CD4-positive, alpha-beta T cell treated with Interleukin-4 for 1 hour (primary cell): ENCODE data around the gene XRCC4.

Experiments used
- DNase-seq, 2 donors: peaks; one replicate each; pipeline ENCODE4 v3.0.0-alpha.2; 2020 to 2022

The XRCC4 gene

DNA sequence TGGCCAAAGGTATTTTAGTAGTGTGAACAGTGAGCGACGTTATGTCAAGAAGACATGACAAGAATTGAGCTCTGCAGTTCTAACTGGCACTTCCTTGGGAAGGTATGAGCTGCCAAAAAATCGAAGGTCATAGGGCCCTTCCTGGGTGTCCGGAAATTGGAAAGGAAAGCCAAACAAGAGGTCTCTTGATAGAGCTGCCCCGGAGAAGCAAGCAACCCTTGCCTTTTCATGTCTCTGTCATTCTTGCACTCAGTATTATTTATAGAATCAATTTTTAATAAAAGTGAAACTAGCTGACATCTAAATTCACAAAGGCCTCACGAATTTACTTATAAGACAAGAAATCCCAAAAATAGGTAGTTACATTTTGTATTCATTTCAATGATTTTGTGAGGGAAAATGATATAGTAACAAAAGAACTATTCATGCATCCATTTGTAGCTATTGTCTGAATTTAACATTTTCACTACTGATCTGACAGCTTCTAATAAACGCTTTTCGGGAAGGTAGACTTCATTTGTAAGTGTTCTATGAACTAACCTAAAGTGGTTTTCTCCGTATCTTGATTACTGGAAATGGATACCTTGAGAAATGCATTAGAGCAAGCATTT is 280.4 kb downstream of the XRCC4 start:
- DNase-seq, result no peak

- no peak for DNase-seq
Observed at GRCh38 chr5:83360573-83360972, 283.2 kb downstream of the XRCC4 start.

GRCh38 chr5:83362526-83362925 is 285.2 kb downstream of the XRCC4 start:
- DNase-seq, result no peak

DNA sequence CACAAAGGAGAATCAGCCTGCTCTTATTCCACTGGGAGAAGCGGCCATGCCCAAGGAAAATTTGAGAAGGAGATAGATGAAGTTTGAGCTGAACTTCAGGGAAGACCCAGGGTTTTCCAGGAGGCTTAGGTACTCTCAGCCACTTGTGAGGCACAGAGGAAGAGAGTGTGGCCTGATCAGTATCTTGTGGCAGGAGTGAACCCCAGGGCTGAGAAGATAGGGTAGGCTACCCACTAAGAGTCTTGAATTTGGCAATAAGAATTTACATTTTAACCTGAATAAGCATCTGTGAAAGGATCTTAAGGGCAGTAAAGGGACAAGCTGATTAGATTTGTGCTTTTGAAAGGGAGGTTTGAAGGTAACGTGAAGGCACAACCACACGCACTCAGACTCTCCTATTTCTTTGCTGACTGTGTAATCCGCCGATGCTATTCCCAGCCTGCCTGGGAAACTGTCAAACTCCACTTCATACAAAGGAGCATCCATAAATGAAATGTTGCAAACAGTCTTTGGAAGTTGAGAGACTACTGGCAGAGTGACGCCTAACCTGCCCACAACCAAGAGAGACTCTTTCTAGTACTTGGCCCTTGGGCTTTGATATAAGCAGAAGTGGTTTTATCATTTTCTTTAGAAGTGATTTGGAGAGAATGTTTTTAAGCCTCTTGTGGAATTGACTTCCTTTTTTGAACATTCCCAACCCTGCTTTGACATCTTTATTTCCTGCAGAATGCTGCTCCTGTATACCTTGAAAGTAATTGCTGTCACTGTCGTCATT is 286.0 kb downstream of the XRCC4 start:
- DNase-seq, result no peak

DNA sequence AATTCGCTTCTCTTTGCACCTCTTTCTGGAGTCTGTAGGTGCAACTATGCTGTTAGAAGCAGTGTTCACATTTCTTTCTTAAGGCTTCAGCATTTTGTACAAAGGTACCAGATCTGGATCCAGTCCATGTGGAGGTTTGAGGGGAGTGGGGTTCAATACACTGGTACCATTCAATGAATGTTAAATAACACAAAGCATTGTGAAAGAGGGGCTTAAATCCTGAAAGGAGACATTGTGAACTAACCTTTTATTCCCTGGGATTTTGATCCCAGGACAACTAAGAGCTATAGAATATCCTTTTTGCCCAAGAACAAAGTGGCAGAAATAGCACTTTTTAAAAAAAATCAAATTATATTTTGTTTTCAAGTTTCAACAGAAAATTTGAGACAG is 286.5 kb downstream of the XRCC4 start:
- DNase-seq, result no peak

DNA sequence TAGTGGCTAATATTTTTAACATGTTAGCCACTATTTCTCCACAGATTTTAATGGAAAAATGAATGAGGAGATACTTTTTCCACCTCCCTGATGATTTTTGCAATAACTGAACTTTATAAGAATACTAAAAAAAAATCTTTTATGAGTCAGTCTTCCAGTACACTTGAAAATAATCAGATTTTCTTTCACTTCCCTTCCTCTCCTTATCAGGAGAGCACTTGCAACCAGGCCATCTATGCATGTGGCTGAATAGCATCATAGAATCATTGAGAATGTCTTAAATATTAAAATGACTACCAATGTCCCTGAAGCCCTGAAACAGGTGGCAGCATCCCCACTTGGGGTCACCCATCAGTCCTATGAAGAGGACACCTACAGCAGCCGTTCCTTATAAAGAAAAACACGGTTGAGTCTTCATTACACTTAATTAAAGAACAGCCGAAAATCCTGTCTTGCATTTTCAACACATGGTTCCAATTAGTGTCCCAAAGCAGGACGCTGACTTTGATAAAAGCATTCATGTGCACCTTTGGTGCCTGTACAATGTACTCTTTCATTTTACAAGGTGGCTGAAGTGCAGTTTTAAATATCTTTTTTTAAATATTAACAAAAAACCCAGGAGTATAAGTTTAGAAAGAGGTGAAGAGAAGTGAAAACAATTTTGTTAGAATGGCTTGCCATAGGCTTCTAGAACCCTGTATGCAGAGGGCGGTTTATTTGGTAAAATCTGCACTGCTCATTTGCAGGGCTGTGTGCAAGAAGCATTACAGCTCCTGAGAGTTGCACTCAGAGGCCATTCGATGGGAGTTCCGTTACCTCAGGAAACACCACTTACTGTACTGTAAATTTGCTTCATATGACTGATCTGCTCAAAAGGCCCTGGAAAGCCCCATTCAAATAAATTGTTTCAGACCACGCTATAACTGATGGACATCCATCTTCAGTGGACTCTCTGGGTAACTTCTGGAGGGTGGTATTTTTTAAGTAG is 287.3 kb downstream of the XRCC4 start:
- DNase-seq, result no peak

- peak in 1 of 2 donors; percentile 73 for DNase-seq
Observed at GRCh38 chr5:83368319-83368718, 291.0 kb downstream of the XRCC4 start.

DNA sequence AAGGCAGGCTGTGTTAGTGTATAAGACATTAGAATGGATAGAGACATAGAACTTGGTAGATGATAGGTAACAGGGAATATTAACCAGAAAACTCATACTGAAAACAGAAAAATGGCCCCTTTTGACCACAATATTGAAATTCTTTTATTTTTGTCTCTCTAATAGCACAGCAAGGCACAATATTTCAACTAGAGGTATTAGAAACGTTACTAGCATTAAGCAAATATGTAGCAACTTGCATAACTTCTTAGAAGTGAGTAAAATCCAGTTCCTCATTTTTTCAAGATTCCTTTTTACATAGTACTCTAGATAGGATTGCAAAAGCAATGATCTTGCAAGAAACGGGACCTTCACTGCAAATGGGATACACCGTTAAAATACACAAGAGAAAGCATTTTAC is 291.5 kb downstream of the XRCC4 start:
- DNase-seq, result no peak

DNA sequence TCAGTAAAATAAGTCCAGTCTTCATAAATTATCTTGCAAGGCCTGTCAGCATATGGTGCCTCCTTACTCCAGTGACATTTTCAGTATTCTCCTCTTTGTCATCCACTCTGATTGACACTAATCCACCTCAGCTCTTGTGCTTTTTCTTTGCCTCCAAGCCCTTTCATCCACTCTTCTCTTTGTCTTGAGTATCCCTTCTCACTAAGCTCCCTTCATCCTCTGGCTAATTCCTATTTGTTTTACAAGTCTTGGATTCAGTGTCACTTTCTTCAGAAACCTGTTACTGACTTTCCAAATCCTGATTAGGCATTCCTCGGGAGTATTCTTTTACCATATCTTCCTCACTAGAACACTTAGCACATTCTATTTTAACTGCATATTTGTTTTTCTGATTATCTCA is 293.6 kb downstream of the XRCC4 start:
- no peak for DNase-seq

DNA sequence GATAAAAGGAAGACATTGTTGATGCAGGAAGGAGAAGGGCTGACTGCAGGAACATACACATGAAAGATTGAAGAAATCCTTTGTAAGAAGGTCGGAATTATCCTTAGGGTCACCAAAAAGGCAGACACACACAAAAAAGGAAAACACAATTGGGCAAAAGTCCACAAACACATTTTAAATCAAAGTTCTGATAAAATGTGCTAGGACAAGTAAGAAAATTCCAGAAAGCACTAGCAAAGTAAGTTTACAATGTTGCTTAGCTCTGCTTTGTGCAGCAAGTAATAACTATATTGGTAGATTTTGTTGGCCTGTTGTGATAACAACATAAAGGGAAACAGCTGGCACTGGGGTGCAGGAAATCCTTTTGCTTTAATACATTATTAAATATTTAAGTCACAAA is 294.4 kb downstream of the XRCC4 start:
- DNase-seq, result no peak

- no peak for DNase-seq
Observed at GRCh38 chr5:83374547-83374946, 297.2 kb downstream of the XRCC4 start.

DNA sequence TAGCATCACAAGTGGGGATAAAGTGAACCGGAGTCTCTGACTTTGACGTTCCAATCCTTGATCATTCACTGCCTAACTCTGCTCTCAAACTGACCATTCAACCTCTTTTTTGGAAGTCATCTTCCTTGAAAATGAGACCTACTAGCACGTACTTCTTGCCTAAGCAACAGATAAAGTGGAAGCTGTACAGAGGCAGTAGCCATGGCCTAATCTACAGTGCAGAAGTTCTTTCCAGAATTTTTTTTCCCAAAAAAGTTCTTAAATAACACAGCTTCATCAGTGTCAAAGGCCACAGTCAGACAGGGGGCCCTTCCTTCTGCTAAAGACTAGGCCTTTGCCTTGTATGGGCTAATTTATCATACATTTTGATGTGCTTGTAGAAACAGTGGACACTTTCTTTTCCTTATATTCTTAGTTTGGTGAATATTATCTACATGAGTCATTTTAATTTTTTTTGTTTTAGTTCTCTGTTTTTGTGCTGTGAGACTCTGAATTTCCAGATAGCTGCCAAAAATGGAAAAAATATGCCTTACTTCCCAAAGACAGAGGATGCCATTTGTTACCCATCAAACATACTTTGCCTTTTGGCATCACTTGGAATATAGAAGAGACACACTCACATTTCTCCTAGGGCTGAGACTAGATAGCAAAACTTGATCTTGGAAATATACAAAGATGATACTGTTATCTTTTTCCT is 297.9 kb downstream of the XRCC4 start:
- no peak for DNase-seq

- no peak for DNase-seq
Observed at GRCh38 chr5:83376461-83376860, 299.1 kb downstream of the XRCC4 start.

DNA sequence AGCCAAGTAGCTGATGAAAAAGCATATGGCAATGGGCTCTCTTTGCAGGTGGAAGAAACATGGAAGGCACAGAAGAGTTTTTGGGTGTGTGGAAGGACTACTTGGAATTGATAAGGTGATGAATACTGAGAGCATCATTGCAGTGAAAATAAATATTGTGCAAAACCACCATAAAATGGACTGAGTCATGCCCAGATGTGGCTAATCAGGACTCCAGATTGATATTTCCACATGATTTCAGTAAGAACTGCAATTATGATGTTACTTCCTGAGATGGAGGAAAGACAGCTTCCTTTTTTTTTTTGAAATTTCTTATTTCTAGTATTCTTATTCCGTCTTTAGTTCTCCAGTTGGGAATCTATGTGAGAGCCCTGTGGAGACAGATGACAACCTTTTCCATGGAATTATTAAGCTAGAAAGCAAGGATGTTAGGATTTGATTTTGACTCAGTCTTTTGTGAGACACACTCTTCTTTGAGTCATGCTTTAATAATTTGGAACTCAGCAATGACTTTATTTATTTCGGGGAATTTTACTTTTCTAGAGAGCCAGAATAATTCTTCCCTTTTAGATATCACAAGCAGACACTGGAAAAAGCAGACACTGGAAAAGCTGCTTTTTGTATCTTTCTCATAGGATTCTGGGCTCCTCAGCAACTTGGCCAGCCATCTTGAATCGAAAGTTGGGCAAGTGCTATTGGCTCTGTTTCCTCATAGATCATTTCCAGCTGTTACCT is 300.0 kb downstream of the XRCC4 start:
- DNase-seq, result no peak

DNA sequence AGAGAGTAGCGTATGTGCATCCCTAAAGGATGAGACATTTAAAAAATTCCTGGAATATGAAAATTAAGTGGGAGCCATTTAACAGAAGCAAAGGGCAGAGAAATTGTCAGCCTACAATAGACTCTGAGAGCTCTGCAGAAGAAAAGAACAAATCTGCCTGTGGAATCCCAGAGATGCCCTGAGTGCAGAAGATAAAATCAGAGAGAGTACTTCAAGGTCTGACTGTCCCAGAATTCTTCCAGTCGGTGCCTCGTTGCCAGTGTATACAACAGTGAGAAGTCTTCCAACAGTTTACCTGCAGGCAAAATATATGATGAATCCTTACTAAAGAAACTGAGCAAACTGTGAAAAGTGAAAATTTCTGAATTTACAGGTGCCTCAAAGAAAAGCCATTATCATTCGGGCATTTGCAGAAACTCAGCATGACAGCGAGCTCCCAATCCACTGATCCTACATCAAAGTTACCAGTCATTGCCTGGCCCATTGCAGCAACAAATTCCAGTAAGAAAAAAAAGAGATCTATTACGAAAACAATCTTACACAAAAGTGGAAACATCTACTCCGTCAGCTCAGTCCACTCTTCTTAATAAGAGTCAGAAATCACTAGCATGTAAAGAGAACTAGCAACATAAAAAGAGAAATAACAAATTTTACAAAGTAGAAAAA is 301.4 kb downstream of the XRCC4 start:
- DNase-seq, result no peak

- DNase-seq, result no peak
Observed at GRCh38 chr5:83385812-83386211, 308.5 kb downstream of the XRCC4 start.

- DNase-seq, result no peak
Observed at GRCh38 chr5:83387041-83387440, 309.7 kb downstream of the XRCC4 start.

DNA sequence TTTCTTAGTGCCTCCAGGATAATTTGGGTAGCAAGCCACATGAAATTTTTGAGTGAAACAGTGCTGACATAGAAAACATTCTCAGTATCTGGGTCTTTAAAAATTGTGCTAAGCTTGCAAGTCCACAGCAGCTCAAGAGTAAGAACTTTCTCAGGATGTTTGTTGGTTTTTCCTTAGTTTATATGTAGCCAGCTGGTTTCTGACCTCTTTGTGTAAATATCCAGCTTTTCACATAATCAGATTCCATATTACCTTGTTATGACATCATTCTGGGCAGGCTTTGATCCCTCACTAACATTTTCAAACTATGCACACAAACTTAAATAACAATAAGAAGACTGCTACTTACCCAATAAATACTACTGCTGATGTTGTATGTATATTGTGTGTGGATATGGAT is 311.3 kb downstream of the XRCC4 start:
- DNase-seq, result no peak

- no peak for DNase-seq
Observed at GRCh38 chr5:83392766-83393503, 315.6 kb downstream of the XRCC4 start.

DNA sequence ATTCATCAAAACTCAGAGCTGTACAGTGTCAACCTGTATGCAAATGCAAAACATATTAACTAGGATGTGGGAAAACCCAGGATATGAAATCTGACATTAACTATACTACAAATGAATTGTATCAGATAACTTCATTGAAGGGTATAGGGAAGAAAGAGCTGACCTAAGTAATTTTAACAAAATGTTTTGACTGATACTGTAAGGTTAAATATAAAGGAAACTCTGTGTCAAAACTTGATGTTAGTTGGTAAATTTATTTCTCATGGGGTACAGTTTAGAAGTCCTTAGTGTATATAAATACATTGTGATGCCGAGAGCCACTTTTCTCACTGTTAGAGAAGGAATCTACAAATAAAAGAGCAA is 316.1 kb downstream of the XRCC4 start:
- DNase-seq, result no peak

DNA sequence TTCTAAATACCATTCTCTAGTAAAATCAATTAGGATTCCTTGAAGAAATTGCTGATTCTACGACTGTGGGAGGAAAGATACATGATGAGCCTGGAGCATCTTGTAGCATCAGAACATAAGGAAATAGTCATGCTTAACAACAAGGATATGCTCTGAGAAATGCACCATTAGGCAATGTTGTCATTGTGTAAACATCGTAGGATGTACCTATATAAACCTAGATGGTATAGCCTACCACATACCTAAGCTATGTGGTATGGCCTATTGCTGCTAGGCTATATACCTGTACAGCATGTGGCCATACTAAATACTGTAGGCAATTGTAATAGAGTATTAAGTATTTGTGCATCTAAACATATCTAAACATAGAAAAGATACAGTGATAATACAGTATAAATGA is 316.8 kb downstream of the XRCC4 start:
- DNase-seq, result no peak
